Cardiac fibroblast (primary cell): ENCODE results near the gene REEP3.

Experiments used
- DNase-seq, 2 donors: peaks; one replicate each; pipeline versions ENCODE4 v3.0.0 to v3.0.0-alpha.2; 2010; ENCODE audit warnings: low read depth in 2 of 2
- H3K4me3 ChIP-seq, 2 donors: replicated peaks in 1 of 2; 1 replicate in 1 of 2; 2 replicates in 1 of 2; pipeline ENCODE4 v1.5.1; 2011; ENCODE audit warnings: low read depth in 2 of 2, low read length in 2 of 2, mild to moderate bottlenecking in 2 of 2, moderate library complexity in 1 of 2
- CTCF ChIP-seq: IDR thresholded peaks from one replicate; pipeline ENCODE4 v1.5.1; 2011; ENCODE audit warnings: low read depth, mild to moderate bottlenecking, low read length, inconsistent platforms

REEP3 gene

DNA sequence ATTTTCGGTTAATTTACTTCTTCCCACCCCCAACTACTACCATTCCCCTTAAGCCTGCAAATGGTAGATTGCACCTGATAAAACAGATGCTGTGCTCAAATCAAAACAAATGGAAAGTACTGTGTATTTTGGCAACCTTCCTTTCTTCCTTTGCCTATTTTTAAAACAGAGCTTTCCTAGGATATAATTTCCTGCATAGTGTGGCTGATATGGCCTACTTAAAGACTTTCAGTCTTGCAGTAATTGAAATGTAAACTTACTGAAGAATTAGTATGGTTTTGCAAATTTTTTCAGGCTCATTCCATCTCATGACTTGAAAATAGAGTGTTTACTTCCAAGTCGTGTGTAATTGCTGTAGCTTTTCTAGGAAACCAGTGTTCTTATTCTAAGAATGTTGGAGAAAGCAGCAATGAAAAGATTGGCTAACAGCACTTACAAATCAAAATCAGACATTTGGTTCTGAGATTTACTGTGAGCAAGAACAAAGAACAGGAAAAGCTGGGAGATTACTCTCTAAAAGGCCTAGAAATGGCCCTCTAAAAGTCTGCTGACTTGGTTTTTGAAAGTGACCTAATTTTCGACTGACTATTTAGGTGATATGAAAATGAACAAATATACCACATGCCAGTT, 52.0 kb downstream of the REEP3 start:
- H3K4me3 ChIP-seq: no peak overlapping the region
- no peak for TF ChIP-seq CTCF
- peak; percentile 41 to 76 for DNase-seq

- TF ChIP-seq CTCF: no peak
- DNase-seq: peak in 1 of 2 donors; percentile 11
- no peak overlapping the region for H3K4me3 ChIP-seq
These were observed 52.8 kb downstream of the REEP3 start for GRCh38 chr10:63574011-63574410.

- no peak overlapping the region for H3K4me3 ChIP-seq
- DNase-seq: peak; percentile 18 to 45
- TF ChIP-seq CTCF: no peak
These were observed 55.3 kb downstream of the REEP3 start for GRCh38 chr10:63576501-63576900.

GRCh38 chr10:63578501-63578900, 57.3 kb downstream of the REEP3 start:
- TF ChIP-seq CTCF: no peak
- DNase-seq: no peak
- H3K4me3 ChIP-seq: no peak overlapping the region

- TF ChIP-seq CTCF: no peak
- H3K4me3 ChIP-seq: no peak overlapping the region
These were observed 58.3 kb downstream of the REEP3 start for GRCh38 chr10:63579371-63580014.

GRCh38 chr10:63582690-63583089, 61.5 kb downstream of the REEP3 start:
- no peak for TF ChIP-seq CTCF
- no peak overlapping the region for H3K4me3 ChIP-seq
- no peak for DNase-seq

More at GRCh38 chr10:63579371-63580014, 58.3 kb downstream of the REEP3 start:
- no peak for DNase-seq
